ENCODE results near the gene DNAH2. TPM values are rescaled to one million over a fixed set of nuclear protein-coding genes. Genes with fewer than 3 reads are reported as not detected.

Gene DNAH2
- total RNA-seq, 1 experiment from 2014 or later, result 0.17 TPM

DNA sequence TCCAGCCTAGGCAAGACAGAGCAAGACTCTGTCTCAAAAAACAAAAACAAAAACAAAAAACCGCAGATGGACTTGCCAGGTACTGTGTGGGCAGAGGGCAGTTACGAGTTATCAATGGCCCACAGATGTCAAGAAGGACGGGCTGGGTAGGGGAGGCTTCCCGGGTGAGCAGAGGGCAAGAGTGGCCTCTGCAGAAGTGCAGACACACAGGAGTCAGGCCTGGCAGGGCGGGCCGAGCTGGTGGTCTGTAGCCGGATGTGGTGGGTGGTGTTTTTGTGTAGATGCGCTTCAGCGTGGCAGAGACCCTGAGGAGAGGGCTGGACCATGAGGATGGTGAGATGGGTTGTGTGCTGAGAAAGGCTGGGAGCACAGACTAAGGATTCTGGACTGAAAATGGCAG is 71.6 kb downstream of the DNAH2 start:
- no peaks in the 10 kb centered on the region for H3K9me3 Mint-ChIP-seq
- ChIA-PET POLR2A (no interaction called here), CTCF (no interaction called here)
- no peak for TF ChIP-seq CREB1 (CRISPR knock-in tag; IDR thresholded peaks at IDR 0.05)
- no peak for TF ChIP-seq ATF1 (CRISPR knock-in tag; IDR thresholded peaks at IDR 0.05)
- TF ChIP-seq ZNF317 (CRISPR knock-in tag; IDR thresholded peaks at IDR 0.05; ENCODE audit: borderline replicate concordance, low read depth), result no peak
- no peak for TF ChIP-seq JAZF1 (CRISPR knock-in tag; IDR thresholded peaks at IDR 0.05)
- TF ChIP-seq ZNF671 (CRISPR knock-in tag; IDR thresholded peaks at IDR 0.05), result no peak
- TF ChIP-seq, protein P1, sequence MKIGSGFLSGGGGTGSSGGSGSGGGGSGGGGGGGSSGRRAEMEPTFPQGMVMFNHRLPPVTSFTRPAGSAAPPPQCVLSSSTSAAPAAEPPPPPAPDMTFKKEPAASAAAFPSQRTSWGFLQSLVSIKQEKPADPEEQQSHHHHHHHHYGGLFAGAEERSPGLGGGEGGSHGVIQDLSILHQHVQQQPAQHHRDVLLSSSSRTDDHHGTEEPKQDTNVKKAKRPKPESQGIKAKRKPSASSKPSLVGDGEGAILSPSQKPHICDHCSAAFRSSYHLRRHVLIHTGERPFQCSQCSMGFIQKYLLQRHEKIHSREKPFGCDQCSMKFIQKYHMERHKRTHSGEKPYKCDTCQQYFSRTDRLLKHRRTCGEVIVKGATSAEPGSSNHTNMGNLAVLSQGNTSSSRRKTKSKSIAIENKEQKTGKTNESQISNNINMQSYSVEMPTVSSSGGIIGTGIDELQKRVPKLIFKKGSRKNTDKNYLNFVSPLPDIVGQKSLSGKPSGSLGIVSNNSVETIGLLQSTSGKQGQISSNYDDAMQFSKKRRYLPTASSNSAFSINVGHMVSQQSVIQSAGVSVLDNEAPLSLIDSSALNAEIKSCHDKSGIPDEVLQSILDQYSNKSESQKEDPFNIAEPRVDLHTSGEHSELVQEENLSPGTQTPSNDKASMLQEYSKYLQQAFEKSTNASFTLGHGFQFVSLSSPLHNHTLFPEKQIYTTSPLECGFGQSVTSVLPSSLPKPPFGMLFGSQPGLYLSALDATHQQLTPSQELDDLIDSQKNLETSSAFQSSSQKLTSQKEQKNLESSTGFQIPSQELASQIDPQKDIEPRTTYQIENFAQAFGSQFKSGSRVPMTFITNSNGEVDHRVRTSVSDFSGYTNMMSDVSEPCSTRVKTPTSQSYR (CRISPR knock-in tag; IDR thresholded peaks at IDR 0.05), result no peak
- H3K27ac Mint-ChIP-seq, result no peak overlapping the region
- H3K4me3 Mint-ChIP-seq, result no peak overlapping the region
- H3K4me1 Mint-ChIP-seq, result peaks cover 3% of the 10 kb centered on the region; the same call in 1 of the 2 replicates
- DNase-seq (ENCODE audit: low spot score), result no peak
- H3K27me3 Mint-ChIP-seq (ENCODE audit: low read depth), result no peaks in the 10 kb centered on the region
- no peak for ATAC-seq
- H3K36me3 Mint-ChIP-seq, result no peaks in the 10 kb centered on the region

DNA sequence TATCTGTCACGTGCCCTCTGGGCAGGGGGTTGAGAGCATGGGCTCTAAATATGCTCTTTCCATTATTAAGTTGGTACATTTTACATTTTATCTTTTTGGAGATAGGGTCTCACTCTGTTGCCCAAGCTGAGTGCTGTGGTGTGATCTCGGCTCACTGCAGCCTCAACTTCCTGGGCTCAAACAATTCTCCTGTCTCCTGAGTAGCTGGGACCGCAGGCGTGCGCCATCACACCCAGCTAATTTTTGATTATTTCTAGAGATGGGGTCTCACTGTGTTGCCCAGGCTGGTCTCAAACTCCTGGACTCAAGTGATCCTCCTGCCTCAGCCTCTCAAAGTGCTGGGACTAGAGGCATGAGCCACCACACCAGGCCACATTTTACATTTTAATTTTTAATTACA is 72.6 kb downstream of the DNAH2 start:
- Mint-ChIP-seq H3K27me3 (ENCODE audit: low read depth) (no peaks in the 10 kb centered on the region; the same call in 1 of the 2 replicates), H3K27ac (no peak overlapping the region), H3K4me1 (peaks cover 6% of the 10 kb centered on the region; the same call in 1 of the 2 replicates), H3K9me3 (no peaks in the 10 kb centered on the region), H3K36me3 (no peaks in the 10 kb centered on the region), H3K4me3 (no peak overlapping the region)
- DNase-seq (ENCODE audit: low spot score) (no peak), ATAC-seq (no peak)
- 0 out of 2 replicates have a peak, but pooled peaks have one; percentile 15 for TF ChIP-seq ZNF121 (CRISPR knock-in tag; IDR thresholded peaks at IDR 0.05)
- TF ChIP-seq, protein P2, sequence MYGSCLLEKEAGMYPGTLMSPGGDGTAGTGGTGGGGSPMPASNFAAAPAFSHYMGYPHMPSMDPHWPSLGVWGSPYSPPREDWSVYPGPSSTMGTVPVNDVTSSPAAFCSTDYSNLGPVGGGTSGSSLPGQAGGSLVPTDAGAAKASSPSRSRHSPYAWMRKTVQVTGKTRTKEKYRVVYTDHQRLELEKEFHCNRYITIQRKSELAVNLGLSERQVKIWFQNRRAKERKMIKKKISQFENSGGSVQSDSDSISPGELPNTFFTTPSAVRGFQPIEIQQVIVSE (CRISPR knock-in tag; IDR thresholded peaks at IDR 0.05; ENCODE audit: borderline replicate concordance), result no peak
- POLR2A ChIA-PET, result no interaction called here
- CTCF ChIA-PET, result no interaction called here

DNA sequence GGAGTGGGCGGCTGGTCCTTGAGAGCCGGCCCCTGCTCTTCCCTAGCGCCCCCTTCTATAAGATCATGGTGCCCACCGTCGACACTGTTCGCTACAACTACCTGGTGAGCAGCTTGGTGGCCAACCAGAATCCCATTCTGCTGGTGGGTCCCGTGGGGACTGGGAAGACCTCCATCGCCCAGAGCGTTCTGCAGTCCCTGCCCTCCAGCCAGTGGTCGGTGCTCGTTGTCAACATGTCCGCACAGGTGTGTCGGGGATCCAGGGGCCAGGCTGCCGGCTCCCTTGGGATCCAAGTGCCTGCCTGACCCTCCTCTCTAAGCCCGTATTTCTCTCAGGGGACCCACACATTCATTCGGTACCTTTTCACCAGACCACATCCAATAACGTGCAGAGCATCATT is 75.1 kb downstream of the DNAH2 start:
- CTCF ChIA-PET, result interaction anchor here (1.0 kb wide), 1 partner anchor 49 kb away, joined by 3 read pairs; no protein-coding TSS in a partner anchor
- Mint-ChIP-seq H3K36me3 (no peaks in the 10 kb centered on the region), H3K27ac (no peak overlapping the region), H3K4me1 (peaks cover 6% of the 10 kb centered on the region; the same call in 1 of the 2 replicates), H3K9me3 (no peaks in the 10 kb centered on the region), H3K27me3 (ENCODE audit: low read depth) (no peaks in the 10 kb centered on the region; the same call in 1 of the 2 replicates), H3K4me3 (no peak overlapping the region)
- TF ChIP-seq ZNF219 (CRISPR knock-in tag; IDR thresholded peaks at IDR 0.05; ENCODE audit: borderline replicate concordance) (no peak), ETV6 (CRISPR knock-in tag; IDR thresholded peaks at IDR 0.05) (no peak), SP1 (CRISPR knock-in tag; conservative IDR thresholded peaks at IDR 0.05) (no peak), ATF1 (CRISPR knock-in tag; IDR thresholded peaks at IDR 0.05) (no peak), ZBTB21 (CRISPR knock-in tag; IDR thresholded peaks at IDR 0.05; ENCODE audit: borderline replicate concordance) (no peak)
- TF ChIP-seq, protein P3, sequence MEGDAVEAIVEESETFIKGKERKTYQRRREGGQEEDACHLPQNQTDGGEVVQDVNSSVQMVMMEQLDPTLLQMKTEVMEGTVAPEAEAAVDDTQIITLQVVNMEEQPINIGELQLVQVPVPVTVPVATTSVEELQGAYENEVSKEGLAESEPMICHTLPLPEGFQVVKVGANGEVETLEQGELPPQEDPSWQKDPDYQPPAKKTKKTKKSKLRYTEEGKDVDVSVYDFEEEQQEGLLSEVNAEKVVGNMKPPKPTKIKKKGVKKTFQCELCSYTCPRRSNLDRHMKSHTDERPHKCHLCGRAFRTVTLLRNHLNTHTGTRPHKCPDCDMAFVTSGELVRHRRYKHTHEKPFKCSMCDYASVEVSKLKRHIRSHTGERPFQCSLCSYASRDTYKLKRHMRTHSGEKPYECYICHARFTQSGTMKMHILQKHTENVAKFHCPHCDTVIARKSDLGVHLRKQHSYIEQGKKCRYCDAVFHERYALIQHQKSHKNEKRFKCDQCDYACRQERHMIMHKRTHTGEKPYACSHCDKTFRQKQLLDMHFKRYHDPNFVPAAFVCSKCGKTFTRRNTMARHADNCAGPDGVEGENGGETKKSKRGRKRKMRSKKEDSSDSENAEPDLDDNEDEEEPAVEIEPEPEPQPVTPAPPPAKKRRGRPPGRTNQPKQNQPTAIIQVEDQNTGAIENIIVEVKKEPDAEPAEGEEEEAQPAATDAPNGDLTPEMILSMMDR (IDR thresholded peaks at IDR 0.05), result no peak
- ATAC-seq (no peak), DNase-seq (ENCODE audit: low spot score) (no peak)
- POLR2A ChIA-PET, result no interaction called here

DNA sequence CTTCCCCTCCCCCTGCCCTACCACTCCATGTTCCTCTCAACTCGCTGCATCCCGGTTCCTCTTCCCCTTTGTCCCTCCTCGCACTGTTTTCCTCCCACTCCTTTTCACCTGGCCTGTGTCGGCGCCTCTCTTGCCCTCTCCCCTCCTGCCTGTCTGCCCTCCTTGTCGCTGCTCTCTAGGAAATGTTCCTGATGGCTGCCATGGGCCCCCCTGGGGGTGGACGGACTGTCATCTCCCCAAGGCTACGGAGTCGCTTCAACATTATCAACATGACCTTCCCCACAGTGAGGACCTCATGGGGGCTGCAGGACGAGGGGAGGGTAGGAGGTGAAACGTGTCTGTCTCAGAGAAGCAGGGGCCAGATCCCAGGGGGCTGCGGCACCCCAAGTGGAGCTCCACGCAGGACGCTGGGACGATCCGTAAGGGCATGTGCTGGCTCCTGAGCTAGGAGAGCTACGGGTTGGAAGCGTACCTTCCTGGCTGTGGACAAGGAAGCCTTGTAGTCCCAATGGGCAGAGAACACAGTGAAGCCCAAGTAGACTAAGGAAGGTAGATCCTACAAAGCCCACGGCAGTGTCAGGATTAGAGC is 76.6 kb downstream of the DNAH2 start:
- H3K4me1 Mint-ChIP-seq, result peaks cover 6% of the 10 kb centered on the region; the same call in 1 of the 2 replicates
- no peaks in the 10 kb centered on the region; the same call in 1 of the 2 replicates for H3K27me3 Mint-ChIP-seq (ENCODE audit: low read depth)
- H3K36me3 Mint-ChIP-seq, result no peaks in the 10 kb centered on the region
- DNase-seq (ENCODE audit: low spot score) (no peak), ATAC-seq (no peak)
- ChIA-PET POLR2A (no interaction called here), CTCF (interaction anchor here (1.0 kb wide), 1 partner anchor 50 kb away, joined by 4 read pairs; no protein-coding TSS in a partner anchor)
- no peak overlapping the region for H3K4me3 Mint-ChIP-seq
- H3K9me3 Mint-ChIP-seq, result no peaks in the 10 kb centered on the region
- no peak overlapping the region for H3K27ac Mint-ChIP-seq
- no peak for TF ChIP-seq IRF2 (CRISPR knock-in tag; IDR thresholded peaks at IDR 0.05; ENCODE audit: borderline replicate concordance, low read depth)
- no peak for TF ChIP-seq RELA (CRISPR knock-in tag; IDR thresholded peaks at IDR 0.05; ENCODE audit: borderline replicate concordance)
- TF ChIP-seq, protein P4, sequence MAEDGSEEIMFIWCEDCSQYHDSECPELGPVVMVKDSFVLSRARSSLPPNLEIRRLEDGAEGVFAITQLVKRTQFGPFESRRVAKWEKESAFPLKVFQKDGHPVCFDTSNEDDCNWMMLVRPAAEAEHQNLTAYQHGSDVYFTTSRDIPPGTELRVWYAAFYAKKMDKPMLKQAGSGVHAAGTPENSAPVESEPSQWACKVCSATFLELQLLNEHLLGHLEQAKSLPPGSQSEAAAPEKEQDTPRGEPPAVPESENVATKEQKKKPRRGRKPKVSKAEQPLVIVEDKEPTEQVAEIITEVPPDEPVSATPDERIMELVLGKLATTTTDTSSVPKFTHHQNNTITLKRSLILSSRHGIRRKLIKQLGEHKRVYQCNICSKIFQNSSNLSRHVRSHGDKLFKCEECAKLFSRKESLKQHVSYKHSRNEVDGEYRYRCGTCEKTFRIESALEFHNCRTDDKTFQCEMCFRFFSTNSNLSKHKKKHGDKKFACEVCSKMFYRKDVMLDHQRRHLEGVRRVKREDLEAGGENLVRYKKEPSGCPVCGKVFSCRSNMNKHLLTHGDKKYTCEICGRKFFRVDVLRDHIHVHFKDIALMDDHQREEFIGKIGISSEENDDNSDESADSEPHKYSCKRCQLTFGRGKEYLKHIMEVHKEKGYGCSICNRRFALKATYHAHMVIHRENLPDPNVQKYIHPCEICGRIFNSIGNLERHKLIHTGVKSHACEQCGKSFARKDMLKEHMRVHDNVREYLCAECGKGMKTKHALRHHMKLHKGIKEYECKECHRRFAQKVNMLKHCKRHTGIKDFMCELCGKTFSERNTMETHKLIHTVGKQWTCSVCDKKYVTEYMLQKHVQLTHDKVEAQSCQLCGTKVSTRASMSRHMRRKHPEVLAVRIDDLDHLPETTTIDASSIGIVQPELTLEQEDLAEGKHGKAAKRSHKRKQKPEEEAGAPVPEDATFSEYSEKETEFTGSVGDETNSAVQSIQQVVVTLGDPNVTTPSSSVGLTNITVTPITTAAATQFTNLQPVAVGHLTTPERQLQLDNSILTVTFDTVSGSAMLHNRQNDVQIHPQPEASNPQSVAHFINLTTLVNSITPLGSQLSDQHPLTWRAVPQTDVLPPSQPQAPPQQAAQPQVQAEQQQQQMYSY (CRISPR knock-in tag; IDR thresholded peaks at IDR 0.05), result no peak
- TF ChIP-seq, protein P5, sequence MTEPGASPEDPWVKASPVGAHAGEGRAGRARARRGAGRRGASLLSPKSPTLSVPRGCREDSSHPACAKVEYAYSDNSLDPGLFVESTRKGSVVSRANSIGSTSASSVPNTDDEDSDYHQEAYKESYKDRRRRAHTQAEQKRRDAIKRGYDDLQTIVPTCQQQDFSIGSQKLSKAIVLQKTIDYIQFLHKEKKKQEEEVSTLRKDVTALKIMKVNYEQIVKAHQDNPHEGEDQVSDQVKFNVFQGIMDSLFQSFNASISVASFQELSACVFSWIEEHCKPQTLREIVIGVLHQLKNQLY (CRISPR knock-in tag; IDR thresholded peaks at IDR 0.05), result no peak
- TF ChIP-seq ATF1 (CRISPR knock-in tag; IDR thresholded peaks at IDR 0.05), result no peak
